ENCODE data around the gene MELK. TPM values are rescaled to one million over a fixed set of nuclear protein-coding genes. Genes with fewer than 3 reads are reported as not detected.

The MELK gene
- total and polyA plus RNA-seq, 9 donors = 8.9 to 16.8 (median 11.4) TPM

DNA sequence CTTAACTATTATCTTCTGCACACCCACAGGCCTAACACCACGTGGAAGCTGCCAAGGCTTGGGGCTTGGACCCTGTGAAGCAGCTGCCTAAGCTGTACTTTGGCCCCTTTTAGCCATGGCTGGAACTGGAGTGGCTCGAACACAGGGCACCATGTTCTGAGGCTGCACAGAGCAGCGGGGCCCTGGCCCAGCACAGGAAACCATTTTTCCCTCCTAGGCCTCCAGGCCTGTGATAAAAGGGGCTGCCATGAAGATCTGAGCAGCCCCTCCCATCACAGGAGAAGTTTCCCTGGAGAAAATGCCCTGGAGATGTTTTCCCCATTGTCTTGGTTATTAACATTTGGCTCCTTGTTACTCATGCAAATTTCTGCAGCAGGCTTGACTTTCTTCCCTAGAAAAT lies 126.3 kb downstream of the MELK start:
- H3K27me3 ChIP-seq (ENCODE audit: control insufficient read depth, insufficient read depth, low read length) = no peaks in the 10 kb centered on the region
- no peak overlapping the region for H3K27ac ChIP-seq (ENCODE audit: low read length)
- 70% methylated on average over 2 of the region's 3 CpGs for WGBS (ENCODE audit: insufficient coverage)
- H3K4me1 ChIP-seq (ENCODE audit: control insufficient read depth, insufficient read depth, low read length) = no peaks in the 10 kb centered on the region
- no peak for DNase-seq
- no peaks in the 10 kb centered on the region for H3K36me3 ChIP-seq (ENCODE audit: control insufficient read depth, insufficient read depth, low read length)
- peaks cover 7% of the 10 kb centered on the region for H3K9me3 ChIP-seq (replicated peaks; ENCODE audit: control insufficient read depth, low read depth, low read length)
- no peak overlapping the region for H3K4me3 ChIP-seq (ENCODE audit: low read length)

GRCh38 chr9:36704148-36704547 lies 131.5 kb downstream of the MELK start:
- Histone ChIP-seq H3K27ac (ENCODE audit: low read length) (no peak overlapping the region), H3K9me3 (replicated peaks; ENCODE audit: control insufficient read depth, low read depth, low read length) (no peaks in the 10 kb centered on the region), H3K36me3 (ENCODE audit: control insufficient read depth, insufficient read depth, low read length) (no peaks in the 10 kb centered on the region), H3K4me3 (ENCODE audit: low read length) (no peak overlapping the region), H3K27me3 (ENCODE audit: control insufficient read depth, insufficient read depth, low read length) (no peaks in the 10 kb centered on the region), H3K4me1 (ENCODE audit: control insufficient read depth, insufficient read depth, low read length) (no peaks in the 10 kb centered on the region)
- no peak for DNase-seq

DNA sequence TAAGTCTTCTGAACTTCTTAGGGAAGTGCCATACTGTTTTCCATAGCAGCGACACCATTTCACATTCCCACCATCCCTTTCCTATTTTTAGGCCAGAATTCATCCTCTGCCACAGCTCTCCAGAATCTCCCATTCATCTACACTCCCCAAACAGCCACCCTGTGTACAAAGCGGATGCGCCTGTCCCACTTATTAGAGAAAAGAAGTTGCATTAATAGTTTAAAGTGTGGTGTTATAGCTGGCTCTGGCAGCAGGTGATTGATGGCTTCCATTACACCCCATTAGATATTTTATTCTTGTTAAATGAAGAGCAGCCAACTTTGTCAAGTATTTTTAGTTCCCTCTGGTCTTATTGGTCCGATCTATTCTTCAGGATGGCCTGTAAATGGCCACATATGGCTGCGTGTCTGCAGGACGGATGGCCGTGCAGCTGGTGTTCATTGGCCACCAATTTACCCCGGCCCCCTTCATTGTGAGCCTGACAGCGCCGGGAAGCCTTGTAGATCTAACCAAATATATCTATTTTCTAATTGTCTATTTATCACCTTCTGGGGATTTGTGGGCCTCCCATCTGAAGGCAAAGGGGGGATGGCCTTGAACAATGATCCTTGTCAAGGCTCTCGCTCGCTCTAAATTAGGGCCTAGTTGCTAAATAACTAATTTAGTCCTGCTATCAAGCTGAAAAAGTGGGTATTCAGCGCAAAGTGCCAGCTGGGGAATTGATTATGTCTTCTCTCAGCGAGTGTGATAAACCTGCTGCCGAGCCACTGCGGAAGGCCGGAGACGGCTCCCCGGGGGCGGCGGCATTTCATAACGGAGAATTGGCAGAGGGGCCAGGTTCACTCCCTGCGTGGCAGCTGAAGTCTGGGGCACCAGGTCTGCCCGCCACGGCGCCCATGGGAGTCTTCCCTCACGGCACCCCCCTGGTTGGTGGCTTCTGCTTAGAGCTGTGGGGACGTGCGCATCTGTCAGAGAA lies 141.1 kb downstream of the MELK start:
- no peaks in the 10 kb centered on the region for H3K9me3 ChIP-seq (replicated peaks; ENCODE audit: control insufficient read depth, low read depth, low read length)
- no peaks in the 10 kb centered on the region for H3K4me1 ChIP-seq (ENCODE audit: control insufficient read depth, insufficient read depth, low read length)
- no peak for DNase-seq
- no peaks in the 10 kb centered on the region for H3K36me3 ChIP-seq (ENCODE audit: control insufficient read depth, insufficient read depth, low read length)
- 80% methylated on average over 23 of the region's 29 CpGs for WGBS (ENCODE audit: insufficient coverage)
- no peak overlapping the region for H3K27ac ChIP-seq (ENCODE audit: low read length)
- no peak overlapping the region for H3K4me3 ChIP-seq (ENCODE audit: low read length)
- peaks cover 5% of the 10 kb centered on the region for H3K27me3 ChIP-seq (ENCODE audit: control insufficient read depth, insufficient read depth, low read length)

- no peaks in the 10 kb centered on the region for H3K4me1 ChIP-seq (ENCODE audit: control insufficient read depth, insufficient read depth, low read length)
- 92% methylated on average over 2 of the region's 2 CpGs for WGBS (ENCODE audit: insufficient coverage)
- no peak overlapping the region for H3K4me3 ChIP-seq (ENCODE audit: low read length)
- no peak for DNase-seq
- no peaks in the 10 kb centered on the region for H3K36me3 ChIP-seq (ENCODE audit: control insufficient read depth, insufficient read depth, low read length)
- H3K27ac ChIP-seq (ENCODE audit: low read length) = no peak overlapping the region
- H3K9me3 ChIP-seq (replicated peaks; ENCODE audit: control insufficient read depth, low read depth, low read length) = no peaks in the 10 kb centered on the region
- H3K27me3 ChIP-seq (ENCODE audit: control insufficient read depth, insufficient read depth, low read length) = peaks cover 5% of the 10 kb centered on the region
Measured at GRCh38 chr9:36716496-36716895, 143.8 kb downstream of the MELK start.

- 78% methylated on average over 2 of the region's 3 CpGs for WGBS (ENCODE audit: insufficient coverage)
- Histone ChIP-seq H3K27me3 (ENCODE audit: control insufficient read depth, insufficient read depth, low read length) (peaks cover 5% of the 10 kb centered on the region), H3K27ac (ENCODE audit: low read length) (no peak overlapping the region), H3K4me3 (ENCODE audit: low read length) (no peak overlapping the region), H3K36me3 (ENCODE audit: control insufficient read depth, insufficient read depth, low read length) (no peaks in the 10 kb centered on the region), H3K4me1 (ENCODE audit: control insufficient read depth, insufficient read depth, low read length) (no peaks in the 10 kb centered on the region), H3K9me3 (replicated peaks; ENCODE audit: control insufficient read depth, low read depth, low read length) (no peaks in the 10 kb centered on the region)
- no peak for DNase-seq
Measured at GRCh38 chr9:36717276-36717675, 144.6 kb downstream of the MELK start.

DNA sequence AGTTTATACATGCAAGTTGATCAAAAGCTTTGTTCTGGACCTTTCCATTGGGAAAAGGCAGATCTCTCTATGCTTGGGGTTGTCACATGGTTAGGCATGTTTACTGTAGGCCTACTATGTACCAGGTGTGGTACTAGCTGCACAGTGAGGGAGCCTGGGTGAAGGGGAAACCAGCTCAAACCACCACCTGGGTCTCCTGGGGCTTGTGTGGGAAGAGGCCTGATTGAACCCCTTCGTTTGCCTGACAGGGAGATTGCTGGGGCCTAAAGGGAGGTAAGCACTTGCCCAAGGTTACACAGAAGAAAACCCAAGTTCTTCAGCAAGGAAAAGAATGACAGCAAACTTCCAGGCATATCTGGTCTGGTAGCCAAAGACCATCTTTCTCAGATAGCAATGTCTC lies 145.9 kb downstream of the MELK start:
- Histone ChIP-seq H3K27ac (ENCODE audit: low read length) (no peak overlapping the region), H3K27me3 (ENCODE audit: control insufficient read depth, insufficient read depth, low read length) (peaks cover 6% of the 10 kb centered on the region), H3K36me3 (ENCODE audit: control insufficient read depth, insufficient read depth, low read length) (no peaks in the 10 kb centered on the region), H3K4me3 (ENCODE audit: low read length) (no peak overlapping the region), H3K9me3 (replicated peaks; ENCODE audit: control insufficient read depth, low read depth, low read length) (no peaks in the 10 kb centered on the region), H3K4me1 (ENCODE audit: control insufficient read depth, insufficient read depth, low read length) (no peaks in the 10 kb centered on the region)
- no peak for DNase-seq
- WGBS (ENCODE audit: insufficient coverage) = no CpG with 5 or more reads among the region's 1 CpG

- H3K9me3 ChIP-seq (replicated peaks; ENCODE audit: control insufficient read depth, low read depth, low read length) = no peaks in the 10 kb centered on the region
- 83% methylated on average over 1 of the region's 9 CpGs for WGBS (ENCODE audit: insufficient coverage)
Measured at GRCh38 chr9:36720043-36720442, 147.3 kb downstream of the MELK start.

GRCh38 chr9:36721846-36722588 lies 149.3 kb downstream of the MELK start:
- no peak for DNase-seq
- Histone ChIP-seq H3K9me3 (replicated peaks; ENCODE audit: control insufficient read depth, low read depth, low read length) (no peaks in the 10 kb centered on the region), H3K4me1 (ENCODE audit: control insufficient read depth, insufficient read depth, low read length) (no peaks in the 10 kb centered on the region)

More at GRCh38 chr9:36720043-36720442, 147.3 kb downstream of the MELK start:
- Histone ChIP-seq H3K27me3 (ENCODE audit: control insufficient read depth, insufficient read depth, low read length) (peaks cover 6% of the 10 kb centered on the region), H3K4me1 (ENCODE audit: control insufficient read depth, insufficient read depth, low read length) (no peaks in the 10 kb centered on the region), H3K36me3 (ENCODE audit: control insufficient read depth, insufficient read depth, low read length) (no peaks in the 10 kb centered on the region), H3K4me3 (ENCODE audit: low read length) (no peak overlapping the region), H3K27ac (ENCODE audit: low read length) (no peak overlapping the region)
- DNase-seq = no peak

DNA sequence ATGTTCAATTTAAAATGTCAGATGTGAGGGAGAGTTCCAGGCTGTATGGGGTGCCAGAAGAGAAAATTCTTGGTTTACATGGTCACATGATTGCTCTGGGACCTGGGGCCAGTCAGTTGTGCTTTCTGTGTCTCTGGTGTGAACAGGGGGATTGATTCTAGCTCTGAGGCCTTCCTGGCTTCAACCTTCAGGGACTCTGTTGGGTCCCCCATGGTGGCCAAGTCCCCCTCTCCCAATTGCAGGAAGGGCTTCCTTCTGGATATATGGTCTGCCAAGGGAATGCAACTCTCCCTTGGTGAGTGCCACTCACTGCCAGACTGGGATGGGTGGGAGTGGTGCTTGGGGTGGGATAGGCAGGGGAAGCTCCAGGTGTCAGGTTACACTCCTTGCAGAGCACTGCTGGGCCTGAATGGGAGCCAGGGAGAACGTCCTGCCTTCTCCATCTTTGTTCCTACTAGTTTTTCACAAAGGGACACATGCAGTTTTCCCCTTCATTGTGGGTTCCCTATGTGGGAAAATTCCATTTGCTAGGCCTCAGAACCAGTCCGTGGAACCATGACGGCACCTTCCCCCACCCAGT lies 153.2 kb downstream of the MELK start:
- Histone ChIP-seq H3K36me3 (ENCODE audit: control insufficient read depth, insufficient read depth, low read length) (no peaks in the 10 kb centered on the region), H3K4me3 (ENCODE audit: low read length) (no peak overlapping the region), H3K27me3 (ENCODE audit: control insufficient read depth, insufficient read depth, low read length) (peaks cover 4% of the 10 kb centered on the region), H3K4me1 (ENCODE audit: control insufficient read depth, insufficient read depth, low read length) (no peaks in the 10 kb centered on the region), H3K9me3 (replicated peaks; ENCODE audit: control insufficient read depth, low read depth, low read length) (no peaks in the 10 kb centered on the region), H3K27ac (ENCODE audit: low read length) (no peak overlapping the region)
- no peak for DNase-seq
- WGBS (ENCODE audit: insufficient coverage) = 20% methylated on average over 1 of the region's 3 CpGs

More at GRCh38 chr9:36721846-36722588, 149.3 kb downstream of the MELK start:
- Histone ChIP-seq H3K36me3 (ENCODE audit: control insufficient read depth, insufficient read depth, low read length) (no peaks in the 10 kb centered on the region), H3K27ac (ENCODE audit: low read length) (no peak overlapping the region), H3K4me3 (ENCODE audit: low read length) (no peak overlapping the region), H3K27me3 (ENCODE audit: control insufficient read depth, insufficient read depth, low read length) (peaks cover 6% of the 10 kb centered on the region)
- WGBS (ENCODE audit: insufficient coverage) = 71% methylated on average over 5 of the region's 8 CpGs
